Pulmonary artery endothelial cell (primary cell): ENCODE measurements around the gene ABLIM3. TPM values are rescaled to one million over a fixed set of nuclear protein-coding genes. Genes with fewer than 3 reads are reported as not detected.
A peak's percentile ranks its signal among the peaks of the same experiment; 100 is the strongest.
"Not testable (repeated sequence)": the region's sequence is repeated elsewhere in the genome, so short reads cannot be mapped to it uniquely, and the experiment has no call there.

ENCODE experiments used
- DNase-seq: peaks from one replicate; pipeline ENCODE4 v3.0.0-alpha.2; 2011; ENCODE audit warnings: low read depth, low spot score
- total RNA-seq: library from RNA; depleted of rRNA; stranded (reverse); fragments of >200 nt; gene quantifications from 2 replicates; pipeline ENCODE4 v1.2.3, GENCODE V29; 2014

The ABLIM3 gene
- total RNA-seq, 1 donor from 2014 or later = 18.8 TPM

DNA sequence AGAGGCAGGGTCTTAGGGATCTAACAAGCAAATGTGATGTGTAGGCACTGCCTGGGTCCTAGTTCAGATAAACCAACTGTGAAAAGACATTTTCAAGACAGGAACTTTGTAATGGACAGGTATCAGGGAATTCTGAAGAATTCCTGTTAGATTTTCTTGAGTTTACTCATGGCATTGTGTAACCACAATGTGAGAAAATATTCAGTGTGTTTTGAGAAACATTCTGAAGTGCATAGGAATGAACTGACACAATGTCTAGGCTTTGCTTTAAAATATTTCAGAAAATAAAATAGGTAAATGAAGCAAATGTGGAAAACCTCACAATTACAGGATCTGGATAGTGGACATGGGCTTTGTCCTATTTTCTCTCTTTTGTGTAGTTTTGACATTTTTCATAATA, 115.2 kb downstream of the ABLIM3 start:
- no peak for DNase-seq

DNA sequence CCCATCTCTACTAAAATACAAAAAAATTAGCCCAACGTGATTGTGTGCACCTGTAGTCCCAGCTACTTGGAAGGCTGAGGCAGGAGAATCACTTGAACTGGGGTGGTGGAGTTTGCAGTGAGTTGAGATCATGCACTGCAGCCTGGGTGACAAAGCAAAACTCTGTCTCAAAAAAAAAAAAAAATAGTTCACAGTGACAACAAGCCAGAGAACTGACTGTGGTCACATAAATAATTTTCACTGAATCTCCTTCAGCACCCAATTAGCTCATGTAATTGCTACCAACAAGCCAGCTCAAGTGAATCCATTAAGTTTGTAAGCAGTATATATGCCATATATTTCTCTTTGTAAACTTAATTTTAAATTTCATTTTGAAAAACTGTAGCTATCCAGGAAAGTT, 115.8 kb downstream of the ABLIM3 start:
- DNase-seq = no peak

- no peak for DNase-seq
These were observed 116.8 kb downstream of the ABLIM3 start for GRCh38 chr5:149257889-149258705.

DNA sequence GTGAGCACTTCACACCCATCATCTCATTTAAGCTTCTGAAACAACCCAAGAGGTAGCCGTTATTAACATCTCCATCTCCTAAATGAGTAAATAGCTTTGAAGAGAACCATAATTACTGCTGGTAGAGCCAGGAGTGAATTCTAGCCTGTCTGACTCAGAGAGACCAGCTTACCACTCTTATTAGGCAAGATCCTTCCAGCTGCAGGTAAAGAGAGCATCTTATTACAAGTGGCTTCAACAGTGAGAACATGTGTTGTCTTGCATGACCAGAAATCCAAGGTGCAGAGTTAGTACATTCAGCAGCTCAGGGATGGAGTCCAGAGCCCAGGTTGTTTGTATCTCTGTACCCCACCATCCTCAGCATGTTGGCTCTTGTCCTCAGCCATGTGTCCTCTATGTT, 119.5 kb downstream of the ABLIM3 start:
- DNase-seq = no peak

DNA sequence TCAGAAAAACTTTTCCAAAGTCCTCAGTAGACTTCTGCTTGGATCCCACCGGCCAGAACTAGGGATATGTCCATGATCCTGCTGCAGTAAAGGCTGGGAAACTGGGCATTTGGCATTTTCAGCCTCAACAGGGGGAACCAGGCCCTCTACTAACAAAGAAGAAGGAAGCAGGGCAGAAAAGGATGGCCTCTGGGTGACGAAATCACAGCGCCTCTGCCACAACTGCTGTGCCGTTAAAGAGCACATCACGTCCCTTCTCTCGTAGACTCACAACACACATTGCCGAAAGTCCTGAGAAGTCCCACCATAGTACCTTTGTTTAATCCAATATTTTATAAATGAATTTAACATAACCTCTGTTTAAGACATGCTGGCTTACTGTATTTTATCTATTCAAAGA, 120.0 kb downstream of the ABLIM3 start:
- DNase-seq = no peak

GRCh38 chr5:149262315-149262714, 121.0 kb downstream of the ABLIM3 start:
- no peak for DNase-seq

GRCh38 chr5:149264439-149265067, 123.3 kb downstream of the ABLIM3 start:
- DNase-seq = no peak

DNA sequence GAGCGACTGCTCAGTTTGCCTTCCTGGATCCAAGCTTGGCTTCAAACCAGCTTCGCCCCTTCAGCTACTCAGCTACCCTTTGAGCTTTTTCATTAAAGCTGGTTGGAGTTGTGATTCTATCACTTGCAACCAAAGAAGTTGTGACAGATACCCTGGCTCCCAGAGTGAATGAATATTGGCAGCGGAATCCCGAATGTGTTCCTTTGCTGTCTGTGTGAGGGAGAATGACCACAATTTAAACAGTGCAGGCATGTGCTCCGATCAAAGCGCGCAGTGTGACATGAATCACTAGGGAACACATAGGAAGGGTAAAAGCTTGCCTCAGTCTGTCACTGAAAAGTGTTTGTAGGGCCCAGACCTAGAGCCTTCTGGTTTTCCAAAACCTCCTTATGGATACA, 123.8 kb downstream of the ABLIM3 start:
- DNase-seq = no peak

DNA sequence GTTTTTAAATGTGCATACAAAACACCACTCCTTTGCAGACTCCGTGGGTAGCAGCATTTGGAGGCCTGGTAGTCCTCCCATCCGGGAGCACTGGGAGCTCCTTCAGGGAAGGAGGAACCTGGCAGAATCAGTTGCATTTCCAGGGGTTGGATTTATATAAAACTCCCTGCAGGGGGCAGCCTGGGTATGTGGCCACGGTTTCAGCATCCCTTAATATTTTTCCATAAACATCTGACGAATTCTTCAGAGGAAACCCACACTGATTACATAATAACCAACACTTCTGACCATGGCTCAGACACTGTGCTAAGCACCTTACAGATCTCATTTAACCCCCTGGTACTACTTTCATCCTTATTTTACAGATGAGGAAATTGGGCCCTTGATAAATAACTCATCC, 124.3 kb downstream of the ABLIM3 start:
- DNase-seq = peak; percentile 44

- no peak for DNase-seq
These were observed 126.1 kb downstream of the ABLIM3 start for GRCh38 chr5:149267241-149267973.

DNA sequence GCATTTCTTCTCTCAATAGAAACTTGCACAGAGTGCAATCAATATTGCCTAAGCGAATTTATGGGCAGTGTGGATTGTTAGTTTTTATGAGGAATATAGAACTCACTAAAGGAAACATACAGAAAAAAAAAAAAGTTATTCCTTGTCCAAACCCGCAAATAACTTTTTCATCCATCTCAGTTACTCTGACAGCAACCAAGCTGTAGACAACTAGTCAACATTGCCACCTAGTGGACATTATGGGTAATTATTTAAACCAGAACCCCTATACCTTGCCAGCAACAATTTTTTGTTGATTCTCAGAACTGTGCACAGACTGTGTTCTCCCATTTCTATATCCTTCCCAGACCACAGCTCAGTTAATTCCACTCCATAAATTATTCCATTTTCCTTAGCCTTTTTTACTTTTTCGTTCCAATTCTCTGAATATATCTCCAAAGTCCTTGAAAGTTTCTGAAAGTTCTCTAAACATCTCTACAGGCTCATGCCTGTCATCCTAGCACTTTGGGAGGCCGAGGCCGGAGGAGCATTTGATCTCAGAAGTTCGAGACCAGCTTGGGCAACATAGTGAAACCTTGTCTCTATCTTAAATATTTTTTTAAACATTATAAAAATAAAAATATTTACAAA, 127.8 kb downstream of the ABLIM3 start:
- no peak for DNase-seq

- DNase-seq = no peak
These were observed 130.0 kb downstream of the ABLIM3 start for GRCh38 chr5:149271195-149271715.

- peak; percentile 36 for DNase-seq
These were observed 130.6 kb downstream of the ABLIM3 start, which contains the start of gene AFAP1L1 for GRCh38 chr5:149271716-149272563. Gene AFAP1L1 (plus strand): TSS chr5:149271859. CDS start chr5:149271969, 110 bp downstream.

DNA sequence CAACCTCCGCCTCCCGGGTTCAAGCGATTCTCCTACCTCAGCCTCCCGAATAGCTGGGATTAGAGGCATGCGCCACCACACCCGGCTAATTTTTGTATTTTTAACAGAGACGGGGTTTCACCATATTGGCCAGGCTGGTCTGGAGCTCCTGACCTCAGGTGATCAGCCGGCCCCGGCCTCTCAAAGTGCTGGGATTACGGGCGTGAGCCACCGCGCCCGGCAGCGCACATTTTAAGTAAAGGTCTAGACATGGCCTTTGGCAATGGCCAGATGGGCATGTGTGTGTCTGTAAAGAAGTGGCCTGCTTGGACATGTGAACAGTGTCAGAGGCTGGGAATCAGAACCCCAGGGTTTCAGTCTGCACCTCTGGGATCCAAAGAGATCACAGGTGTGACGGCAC, 131.5 kb downstream of the ABLIM3 start:
- not testable (repeated sequence) for DNase-seq

DNA sequence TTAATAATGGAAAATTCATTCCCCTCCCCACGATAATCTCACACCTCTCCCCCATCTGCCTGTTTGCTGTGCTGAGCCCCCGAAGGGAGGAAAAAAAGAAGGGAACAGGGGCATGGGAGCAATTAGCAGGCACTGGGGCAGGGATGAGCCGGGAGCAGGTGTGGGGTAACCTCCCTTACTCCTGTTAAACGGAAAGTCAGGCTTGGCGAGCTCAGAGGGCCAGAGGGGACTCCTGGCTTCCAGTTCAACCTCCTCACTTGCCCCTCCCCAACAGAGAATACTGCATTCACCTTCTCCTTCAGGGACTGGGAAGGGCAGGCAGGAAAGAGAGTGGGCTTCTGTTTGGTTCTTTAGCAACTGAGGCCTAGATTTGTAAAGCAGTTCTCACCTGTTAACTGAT, 131.9 kb downstream of the ABLIM3 start:
- DNase-seq = no peak

DNA sequence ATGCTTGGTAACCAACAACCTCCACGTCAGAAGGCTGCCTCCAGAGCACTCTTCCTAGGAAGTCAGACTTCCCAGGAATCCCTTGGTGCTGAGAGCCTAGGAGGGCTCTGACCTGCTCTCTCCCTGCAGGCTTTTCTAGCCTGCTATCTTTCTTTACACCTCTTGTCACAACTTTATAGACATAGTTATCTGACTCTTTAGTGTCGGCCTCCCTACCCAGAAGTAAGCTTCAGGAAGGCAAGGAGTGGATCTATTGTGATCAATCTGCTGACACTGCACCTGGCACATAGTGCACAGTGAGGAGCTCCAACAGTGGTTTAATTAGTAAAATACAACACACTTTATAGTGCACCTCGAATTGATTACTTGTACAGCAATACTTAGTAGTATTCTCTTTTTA, 132.7 kb downstream of the ABLIM3 start:
- DNase-seq = no peak

DNA sequence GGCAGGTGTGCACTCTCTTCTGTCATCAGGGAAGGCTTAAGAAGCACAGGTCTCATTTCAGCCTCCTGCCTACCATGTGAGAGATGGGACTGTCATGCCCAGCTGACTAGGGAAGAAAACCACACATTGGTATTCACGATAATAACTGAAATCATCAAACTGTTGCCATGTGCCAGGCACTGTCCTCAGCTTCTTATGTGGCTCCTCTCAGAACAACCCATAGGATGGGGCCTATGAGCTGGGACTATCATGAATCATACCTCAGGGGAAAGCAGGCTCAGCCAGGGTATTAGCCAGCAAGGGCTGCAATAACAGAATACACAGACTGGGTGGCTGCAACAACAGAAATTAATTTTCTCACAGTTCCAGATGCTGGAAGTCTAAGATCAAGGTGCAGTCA, 133.6 kb downstream of the ABLIM3 start:
- no peak for DNase-seq

- DNase-seq = no peak
These were observed 136.5 kb downstream of the ABLIM3 start for GRCh38 chr5:149277801-149278200.

DNA sequence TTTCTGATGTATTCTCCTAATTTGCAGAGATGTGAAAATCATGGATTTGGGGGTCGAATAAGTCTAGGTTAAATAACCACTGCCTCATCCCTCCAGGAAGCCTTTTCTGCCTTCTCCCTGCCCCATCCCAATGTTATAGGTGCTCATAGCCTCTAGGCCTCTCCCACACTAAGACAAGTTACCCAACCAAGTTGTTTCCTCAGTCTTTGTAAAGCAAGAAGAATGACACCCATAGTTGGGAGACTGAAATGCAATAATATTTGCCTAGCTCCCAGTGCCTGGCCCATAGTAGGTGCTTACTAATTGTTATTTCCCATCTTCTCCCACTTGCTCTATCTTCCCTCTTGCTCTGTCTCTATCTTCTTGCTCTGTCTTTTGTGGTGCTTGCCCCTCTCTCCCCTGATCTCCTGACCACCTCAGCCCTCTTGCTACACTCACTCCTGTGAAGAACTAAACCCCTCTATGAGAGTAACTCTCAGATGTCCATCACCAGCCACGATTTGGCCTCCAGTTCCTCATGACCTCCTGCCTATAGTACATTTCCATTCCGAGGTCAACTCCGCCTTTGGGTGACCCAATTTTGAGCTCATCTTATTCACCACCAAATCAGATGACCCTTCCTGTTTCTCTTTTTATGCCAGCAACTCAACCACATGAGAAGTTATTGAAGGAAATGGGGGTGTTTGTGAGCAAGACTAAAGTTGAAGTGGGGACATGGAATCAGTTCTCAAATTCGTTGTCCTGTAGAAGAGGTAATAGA, 137.3 kb downstream of the ABLIM3 start:
- DNase-seq = no peak

DNA sequence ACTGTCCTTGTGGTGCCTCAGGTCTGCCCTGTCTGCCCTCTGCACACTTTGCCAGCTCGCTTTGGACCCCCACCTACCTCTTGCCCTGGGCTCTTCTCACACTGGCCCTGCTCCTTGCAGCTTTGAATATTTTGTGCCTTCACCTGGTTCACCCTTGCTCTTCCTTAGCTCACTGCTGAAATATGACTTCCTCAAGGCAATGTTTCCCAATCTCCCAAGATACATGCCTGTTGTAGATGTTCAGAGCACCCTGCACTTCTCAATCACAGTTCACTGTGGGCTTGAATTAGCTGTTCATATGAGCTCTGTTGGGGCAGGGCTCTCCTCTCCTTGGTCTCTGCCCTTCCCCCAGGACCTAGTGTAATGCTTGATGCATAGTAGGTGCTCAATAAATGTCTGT, 138.4 kb downstream of the ABLIM3 start:
- no peak for DNase-seq
